HL-60 (cell line): ENCODE results near the gene FHIT.

Experiments used
- POLR2AphosphoS5 ChIP-seq: IDR thresholded peaks from 2 replicates; pipeline ENCODE4 v1.6.1; 2012; ENCODE audit warnings: low read depth
- TF ChIP-seq, protein P1 (sequence below): IDR thresholded peaks from one replicate; pipeline ENCODE4 v1.5.1; 2011; ENCODE audit warnings: low read length, control low read depth, inconsistent platforms; ENCODE audit not compliant: insufficient read depth
- TF ChIP-seq, protein P2 (sequence below): IDR thresholded peaks from 2 replicates; pipeline ENCODE4 v1.6.1; 2012; ENCODE audit warnings: low read depth; ENCODE audit not compliant: insufficient replicate concordance

DNA sequence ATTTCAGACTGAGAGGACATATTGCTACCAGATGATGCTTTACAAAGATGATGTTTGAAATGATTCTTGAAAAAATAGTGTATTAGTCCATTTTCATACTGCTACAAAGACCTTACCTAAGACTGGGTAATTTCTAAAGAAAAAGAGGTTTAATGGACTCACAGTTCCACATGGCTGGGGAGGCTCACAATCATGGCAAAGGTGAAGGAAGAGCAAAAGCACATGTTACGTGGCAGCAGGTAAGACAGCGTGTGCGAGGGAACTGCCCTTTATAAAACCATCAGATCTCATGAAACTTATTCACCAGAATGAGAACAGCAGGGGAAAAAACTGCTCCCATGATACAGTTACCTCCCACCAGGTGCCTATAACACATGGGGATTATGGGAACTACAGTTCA is 1543.0 kb downstream of the FHIT start:
- TF ChIP-seq POLR2AphosphoS5: no peak
- TF ChIP-seq, protein P1, sequence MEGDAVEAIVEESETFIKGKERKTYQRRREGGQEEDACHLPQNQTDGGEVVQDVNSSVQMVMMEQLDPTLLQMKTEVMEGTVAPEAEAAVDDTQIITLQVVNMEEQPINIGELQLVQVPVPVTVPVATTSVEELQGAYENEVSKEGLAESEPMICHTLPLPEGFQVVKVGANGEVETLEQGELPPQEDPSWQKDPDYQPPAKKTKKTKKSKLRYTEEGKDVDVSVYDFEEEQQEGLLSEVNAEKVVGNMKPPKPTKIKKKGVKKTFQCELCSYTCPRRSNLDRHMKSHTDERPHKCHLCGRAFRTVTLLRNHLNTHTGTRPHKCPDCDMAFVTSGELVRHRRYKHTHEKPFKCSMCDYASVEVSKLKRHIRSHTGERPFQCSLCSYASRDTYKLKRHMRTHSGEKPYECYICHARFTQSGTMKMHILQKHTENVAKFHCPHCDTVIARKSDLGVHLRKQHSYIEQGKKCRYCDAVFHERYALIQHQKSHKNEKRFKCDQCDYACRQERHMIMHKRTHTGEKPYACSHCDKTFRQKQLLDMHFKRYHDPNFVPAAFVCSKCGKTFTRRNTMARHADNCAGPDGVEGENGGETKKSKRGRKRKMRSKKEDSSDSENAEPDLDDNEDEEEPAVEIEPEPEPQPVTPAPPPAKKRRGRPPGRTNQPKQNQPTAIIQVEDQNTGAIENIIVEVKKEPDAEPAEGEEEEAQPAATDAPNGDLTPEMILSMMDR: no peak
- TF ChIP-seq, protein P2, sequence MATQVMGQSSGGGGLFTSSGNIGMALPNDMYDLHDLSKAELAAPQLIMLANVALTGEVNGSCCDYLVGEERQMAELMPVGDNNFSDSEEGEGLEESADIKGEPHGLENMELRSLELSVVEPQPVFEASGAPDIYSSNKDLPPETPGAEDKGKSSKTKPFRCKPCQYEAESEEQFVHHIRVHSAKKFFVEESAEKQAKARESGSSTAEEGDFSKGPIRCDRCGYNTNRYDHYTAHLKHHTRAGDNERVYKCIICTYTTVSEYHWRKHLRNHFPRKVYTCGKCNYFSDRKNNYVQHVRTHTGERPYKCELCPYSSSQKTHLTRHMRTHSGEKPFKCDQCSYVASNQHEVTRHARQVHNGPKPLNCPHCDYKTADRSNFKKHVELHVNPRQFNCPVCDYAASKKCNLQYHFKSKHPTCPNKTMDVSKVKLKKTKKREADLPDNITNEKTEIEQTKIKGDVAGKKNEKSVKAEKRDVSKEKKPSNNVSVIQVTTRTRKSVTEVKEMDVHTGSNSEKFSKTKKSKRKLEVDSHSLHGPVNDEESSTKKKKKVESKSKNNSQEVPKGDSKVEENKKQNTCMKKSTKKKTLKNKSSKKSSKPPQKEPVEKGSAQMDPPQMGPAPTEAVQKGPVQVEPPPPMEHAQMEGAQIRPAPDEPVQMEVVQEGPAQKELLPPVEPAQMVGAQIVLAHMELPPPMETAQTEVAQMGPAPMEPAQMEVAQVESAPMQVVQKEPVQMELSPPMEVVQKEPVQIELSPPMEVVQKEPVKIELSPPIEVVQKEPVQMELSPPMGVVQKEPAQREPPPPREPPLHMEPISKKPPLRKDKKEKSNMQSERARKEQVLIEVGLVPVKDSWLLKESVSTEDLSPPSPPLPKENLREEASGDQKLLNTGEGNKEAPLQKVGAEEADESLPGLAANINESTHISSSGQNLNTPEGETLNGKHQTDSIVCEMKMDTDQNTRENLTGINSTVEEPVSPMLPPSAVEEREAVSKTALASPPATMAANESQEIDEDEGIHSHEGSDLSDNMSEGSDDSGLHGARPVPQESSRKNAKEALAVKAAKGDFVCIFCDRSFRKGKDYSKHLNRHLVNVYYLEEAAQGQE: no peak
